HG03139 (cell line): Measurements from ENCODE around the gene SEMA3A.

Experiments used
- ATAC-seq: cut with Tn5 transposase; IDR thresholded peaks from one replicate; pipeline ENCODE4 v1.9.1; 2021; ENCODE audit not compliant: unreplicated experiment

Gene SEMA3A

GRCh38 chr7:84113286-84113685 is 81.3 kb downstream of the SEMA3A start:
- ATAC-seq = no peak

GRCh38 chr7:84112771-84113170 is 81.8 kb downstream of the SEMA3A start:
- no peak for ATAC-seq

GRCh38 chr7:84111842-84112241 is 82.7 kb downstream of the SEMA3A start:
- ATAC-seq = no peak

GRCh38 chr7:84110400-84110799 is 84.2 kb downstream of the SEMA3A start:
- ATAC-seq = no peak

- ATAC-seq = no peak
Measured at GRCh38 chr7:84108787-84109186, 85.8 kb downstream of the SEMA3A start.

- ATAC-seq = no peak
Measured at GRCh38 chr7:84108119-84108518, 86.5 kb downstream of the SEMA3A start.

- no peak for ATAC-seq
Measured at GRCh38 chr7:84107259-84107658, 87.3 kb downstream of the SEMA3A start.

GRCh38 chr7:84106291-84106690 is 88.3 kb downstream of the SEMA3A start:
- no peak for ATAC-seq

GRCh38 chr7:84105586-84105985 is 89.0 kb downstream of the SEMA3A start:
- ATAC-seq = no peak

GRCh38 chr7:84104826-84105225 is 89.8 kb downstream of the SEMA3A start:
- no peak for ATAC-seq

- no peak for ATAC-seq
Measured at GRCh38 chr7:84102213-84102612, 92.4 kb downstream of the SEMA3A start.

GRCh38 chr7:84100866-84101265 is 93.7 kb downstream of the SEMA3A start:
- no peak for ATAC-seq

GRCh38 chr7:84095971-84096370 is 98.6 kb downstream of the SEMA3A start:
- ATAC-seq = no peak

GRCh38 chr7:84092207-84092606 is 102.4 kb downstream of the SEMA3A start:
- no peak for ATAC-seq

GRCh38 chr7:84091318-84091717 is 103.3 kb downstream of the SEMA3A start:
- ATAC-seq = no peak

GRCh38 chr7:84088802-84089201 is 105.8 kb downstream of the SEMA3A start:
- ATAC-seq = no peak

- no peak for ATAC-seq
Measured at GRCh38 chr7:84085998-84086397, 108.6 kb downstream of the SEMA3A start.

- ATAC-seq = no peak
Measured at GRCh38 chr7:84085147-84085546, 109.4 kb downstream of the SEMA3A start.

GRCh38 chr7:84083846-84084245 is 110.7 kb downstream of the SEMA3A start:
- no peak for ATAC-seq

GRCh38 chr7:84081973-84082522 is 112.5 kb downstream of the SEMA3A start:
- no peak for ATAC-seq

- no peak for ATAC-seq
Measured at GRCh38 chr7:84077336-84077735, 117.3 kb downstream of the SEMA3A start.

- no peak for ATAC-seq
Measured at GRCh38 chr7:84076219-84076618, 118.4 kb downstream of the SEMA3A start.

- ATAC-seq = no peak
Measured at GRCh38 chr7:84073186-84073875, 121.3 kb downstream of the SEMA3A start.
